AG08395 (cell line): Measurements from ENCODE around the gene CLCN2.
A peak's percentile ranks its signal among the peaks of the same experiment; 100 is the strongest.

Experiments used
- DNase-seq: peaks from one replicate; pipeline ENCODE4 v3.0.0; 2012; ENCODE audit warnings: mixed read lengths, low spot score

CLCN2 gene

GRCh38 chr3:184361532-184361931, at the start of gene CLCN2, which contains the start of gene POLR2H:
CLCN2 (minus strand) TSS chr3:184361605; CDS start chr3:184361479, 126 bp downstream.
POLR2H (plus strand) TSS chr3:184361710; CDS start chr3:184363493, 1,783 bp downstream.
- peak; percentile 64 for DNase-seq

GRCh38 chr3:184409946-184410500, 48.6 kb upstream of the CLCN2 start:
- DNase-seq = no peak

- no peak for DNase-seq
Observed at GRCh38 chr3:184409331-184409926, 48.0 kb upstream of the CLCN2 start.

DNA sequence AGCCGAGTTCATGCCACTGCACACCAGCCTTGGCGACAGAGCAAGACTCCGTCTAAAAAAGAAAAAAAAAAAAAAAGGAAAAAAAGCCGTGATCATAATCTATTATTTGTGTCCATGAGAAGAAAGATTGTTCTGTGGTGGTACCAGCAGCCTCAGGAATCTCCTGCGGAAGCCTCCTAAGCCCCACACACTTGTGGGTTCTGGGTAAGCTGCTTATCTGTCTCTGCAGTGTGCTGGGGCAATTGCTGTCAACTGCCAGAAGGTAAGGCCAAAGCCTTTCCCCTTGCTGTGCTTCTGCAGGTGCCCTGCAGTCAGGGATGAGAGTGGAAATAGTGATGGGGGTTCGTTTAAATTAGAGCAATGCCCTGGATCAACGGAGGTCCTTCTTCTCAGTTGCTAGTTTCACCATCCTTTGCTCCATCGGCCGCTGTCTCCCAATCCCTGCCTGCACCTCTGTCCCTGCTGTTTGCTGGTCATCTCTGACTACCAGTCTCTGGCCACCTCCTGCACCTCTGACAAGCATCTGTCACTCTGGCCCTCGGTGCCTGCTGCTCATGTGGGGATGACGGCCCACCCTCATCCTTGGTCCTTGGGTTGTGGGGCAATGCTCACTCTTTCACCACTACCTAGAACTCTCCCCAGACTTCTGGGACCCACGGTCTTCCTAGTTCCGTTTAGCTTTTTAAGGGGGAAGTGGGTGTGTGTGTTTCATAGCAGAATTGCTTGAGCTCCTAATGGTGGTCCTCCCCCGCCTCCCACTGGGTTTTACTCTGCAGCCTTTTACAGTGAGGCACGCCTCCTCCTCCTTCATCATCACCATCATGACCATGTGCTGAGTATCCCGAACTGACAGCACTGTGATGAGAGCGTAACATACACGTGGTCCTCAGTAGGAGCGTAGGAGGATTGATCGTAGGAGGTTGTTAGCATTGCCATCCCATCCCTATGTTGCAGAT, 43.9 kb upstream of the CLCN2 start:
- DNase-seq = no peak

GRCh38 chr3:184399410-184399809, 38.0 kb upstream of the CLCN2 start:
- DNase-seq = peak; percentile 92

- DNase-seq = no peak
Observed at GRCh38 chr3:184395320-184395660, 33.9 kb upstream of the CLCN2 start.

GRCh38 chr3:184391266-184391665, 29.9 kb upstream of the CLCN2 start:
- no peak for DNase-seq

DNA sequence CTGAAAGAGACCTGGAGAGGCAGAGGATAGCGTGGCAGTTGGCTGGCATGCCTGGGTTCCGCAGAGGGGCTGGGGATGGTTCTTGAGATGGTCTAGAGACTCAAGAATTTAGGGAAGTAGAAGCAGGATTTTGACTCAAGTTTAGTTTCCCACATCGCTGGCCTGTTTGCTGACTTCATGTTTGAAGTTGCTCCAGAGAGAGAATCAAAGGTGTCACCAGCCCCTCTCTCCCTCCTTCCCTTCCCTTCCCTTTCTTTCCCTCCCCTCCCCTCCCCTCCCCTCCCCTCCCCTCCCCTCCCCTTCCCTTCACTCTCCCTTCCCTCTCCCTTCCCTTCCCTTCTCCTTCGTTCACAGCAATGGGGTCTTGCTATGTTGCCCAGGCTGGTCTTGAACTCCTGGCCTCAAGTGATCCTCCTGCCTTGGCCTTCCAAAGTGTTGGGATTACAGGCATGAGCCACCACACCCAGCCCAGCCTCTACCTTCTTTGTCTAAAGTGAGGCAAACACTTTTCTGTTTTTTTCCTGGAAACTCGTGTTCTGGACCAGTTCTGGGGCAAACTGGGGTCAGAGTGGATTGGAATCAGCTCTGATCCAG, 28.6 kb upstream of the CLCN2 start:
- no peak for DNase-seq

DNA sequence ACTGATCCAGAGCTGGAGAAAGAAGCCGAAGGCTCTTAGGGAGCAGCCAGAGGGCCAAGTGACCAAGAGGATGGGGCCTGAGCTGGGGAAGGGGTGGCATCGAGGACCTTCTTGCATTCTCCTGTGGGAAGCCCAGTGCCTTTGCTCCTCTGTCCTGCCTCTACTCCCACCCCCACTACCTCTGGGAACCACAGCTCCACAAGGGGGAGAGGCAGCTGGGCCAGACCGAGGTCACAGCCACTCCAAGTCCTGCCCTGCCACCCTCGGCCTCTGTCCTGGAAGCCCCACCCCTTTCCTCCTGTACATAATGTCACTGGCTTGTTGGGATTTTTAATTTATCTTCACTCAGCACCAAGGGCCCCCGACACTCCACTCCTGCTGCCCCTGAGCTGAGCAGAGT, 28.0 kb upstream of the CLCN2 start:
- no peak for DNase-seq

DNA sequence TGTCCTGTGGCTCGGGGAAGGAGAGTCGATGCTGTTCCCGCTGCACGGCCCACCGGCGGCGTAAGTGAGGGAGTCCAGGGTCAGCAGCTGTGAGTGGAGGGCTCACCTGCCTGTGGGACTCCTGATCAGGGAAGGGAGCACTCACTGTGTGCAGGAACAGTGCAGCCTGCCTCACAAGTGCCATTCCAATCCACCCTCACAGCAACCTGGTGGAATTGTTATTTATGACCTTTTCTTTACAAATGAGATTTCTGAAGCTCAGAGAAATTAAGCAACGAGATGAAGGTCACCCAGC, 27.5 kb upstream of the CLCN2 start:
- DNase-seq = no peak

DNA sequence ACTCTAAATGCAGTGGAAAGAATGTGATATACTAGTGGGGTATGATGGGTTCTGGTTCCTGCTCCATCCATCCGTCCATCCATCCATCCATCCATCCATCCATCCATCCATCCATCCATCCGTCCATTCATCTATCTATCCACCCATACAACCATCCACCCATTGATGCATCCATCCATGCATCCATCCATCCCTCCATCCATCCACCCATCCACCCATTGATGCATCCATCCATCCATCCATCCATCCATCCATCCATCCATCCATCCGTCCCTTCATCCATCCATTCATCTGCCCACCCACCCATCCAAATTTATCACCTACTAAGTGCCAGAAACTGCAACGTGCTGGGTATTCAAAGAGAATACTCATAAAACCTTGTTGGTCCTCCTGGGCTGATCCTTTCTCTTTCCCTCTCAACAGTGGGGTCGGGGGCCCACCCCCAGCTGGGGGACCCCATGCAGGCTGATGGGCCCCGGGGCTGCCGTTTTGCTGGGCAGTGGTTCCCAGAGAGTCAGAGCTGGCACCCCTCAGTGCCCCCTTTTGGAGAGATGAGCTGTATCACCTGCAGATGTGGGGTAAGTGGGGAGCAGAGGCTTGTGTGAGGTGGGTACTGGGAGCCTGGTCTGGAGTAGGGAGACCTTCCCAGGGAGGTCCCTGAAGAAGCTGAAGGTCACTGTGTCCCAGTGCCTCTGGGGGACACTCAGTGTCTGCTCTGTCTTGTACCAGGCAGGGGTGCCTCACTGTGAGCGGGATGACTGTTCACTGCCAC, 26.9 kb upstream of the CLCN2 start:
- no peak for DNase-seq

DNA sequence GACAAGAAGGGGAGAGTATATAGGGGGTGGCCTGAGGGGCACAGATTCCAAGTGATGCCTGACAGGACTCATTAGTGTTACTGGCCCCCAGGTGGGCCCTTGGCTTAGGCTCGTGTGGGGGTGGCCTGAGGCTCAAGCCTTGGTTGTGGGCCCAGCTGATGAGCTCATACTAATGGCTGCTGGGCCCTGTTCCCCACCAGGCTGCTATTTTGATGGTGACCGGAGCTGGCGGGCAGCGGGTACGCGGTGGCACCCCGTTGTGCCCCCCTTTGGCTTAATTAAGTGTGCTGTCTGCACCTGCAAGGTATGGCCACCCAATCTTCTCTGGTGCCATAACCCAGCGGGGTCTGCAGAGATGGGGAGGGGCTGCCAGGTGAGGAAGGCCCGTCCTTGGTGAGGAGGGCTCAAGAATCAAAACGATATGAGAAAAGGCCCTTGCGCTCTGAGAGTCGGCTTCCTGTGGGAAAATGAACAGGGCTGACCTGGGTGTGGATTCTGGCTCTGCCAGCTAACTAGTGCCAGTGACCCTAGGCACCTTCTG, 25.8 kb upstream of the CLCN2 start:
- no peak for DNase-seq

- no peak for DNase-seq
Observed at GRCh38 chr3:184386047-184386806, 24.8 kb upstream of the CLCN2 start.

DNA sequence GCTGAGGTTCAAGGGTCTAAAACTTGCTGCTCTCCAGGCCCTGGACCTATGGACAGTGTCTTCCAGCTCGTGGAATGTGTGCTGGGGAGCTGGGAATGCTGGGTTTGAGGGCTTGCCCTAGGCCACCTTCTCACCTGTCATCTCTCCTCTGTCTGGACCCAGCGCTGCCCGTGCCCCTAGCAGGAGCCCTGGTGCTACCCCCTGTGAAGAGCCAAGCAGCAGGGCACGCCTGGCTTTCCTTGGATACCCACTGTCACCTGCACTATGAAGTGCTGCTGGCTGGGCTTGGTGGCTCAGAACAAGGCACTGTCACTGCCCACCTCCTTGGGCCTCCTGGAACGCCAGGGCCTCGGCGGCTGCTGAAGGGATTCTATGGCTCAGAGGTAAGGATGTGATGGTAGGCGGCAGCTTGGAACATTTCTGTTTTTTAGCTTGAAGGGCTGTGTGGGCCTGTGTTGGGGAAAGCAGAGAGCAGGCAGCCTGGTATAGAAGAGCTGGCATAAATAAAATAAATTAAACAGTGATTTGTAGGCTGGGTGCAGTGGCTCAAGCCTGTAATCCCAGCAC, 23.5 kb upstream of the CLCN2 start:
- DNase-seq = no peak

DNA sequence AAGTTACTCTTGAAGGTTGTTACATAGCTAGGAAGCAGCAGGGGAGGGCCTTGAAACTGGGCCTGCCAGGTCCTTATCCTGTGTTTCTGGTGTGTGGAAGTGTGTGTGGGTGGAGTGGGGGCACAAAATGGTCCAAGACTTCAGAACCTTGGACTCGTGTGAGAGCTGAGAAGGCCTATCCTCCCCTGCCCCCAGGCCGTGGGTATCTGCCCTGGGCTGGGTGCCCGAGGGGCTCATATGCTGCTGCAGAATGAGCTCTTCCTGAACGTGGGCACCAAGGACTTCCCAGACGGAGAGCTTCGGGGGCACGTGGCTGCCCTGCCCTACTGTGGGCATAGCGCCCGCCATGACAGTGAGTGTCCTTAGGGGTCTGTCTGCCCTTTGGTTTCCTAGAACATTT, 22.9 kb upstream of the CLCN2 start:
- no peak for DNase-seq

DNA sequence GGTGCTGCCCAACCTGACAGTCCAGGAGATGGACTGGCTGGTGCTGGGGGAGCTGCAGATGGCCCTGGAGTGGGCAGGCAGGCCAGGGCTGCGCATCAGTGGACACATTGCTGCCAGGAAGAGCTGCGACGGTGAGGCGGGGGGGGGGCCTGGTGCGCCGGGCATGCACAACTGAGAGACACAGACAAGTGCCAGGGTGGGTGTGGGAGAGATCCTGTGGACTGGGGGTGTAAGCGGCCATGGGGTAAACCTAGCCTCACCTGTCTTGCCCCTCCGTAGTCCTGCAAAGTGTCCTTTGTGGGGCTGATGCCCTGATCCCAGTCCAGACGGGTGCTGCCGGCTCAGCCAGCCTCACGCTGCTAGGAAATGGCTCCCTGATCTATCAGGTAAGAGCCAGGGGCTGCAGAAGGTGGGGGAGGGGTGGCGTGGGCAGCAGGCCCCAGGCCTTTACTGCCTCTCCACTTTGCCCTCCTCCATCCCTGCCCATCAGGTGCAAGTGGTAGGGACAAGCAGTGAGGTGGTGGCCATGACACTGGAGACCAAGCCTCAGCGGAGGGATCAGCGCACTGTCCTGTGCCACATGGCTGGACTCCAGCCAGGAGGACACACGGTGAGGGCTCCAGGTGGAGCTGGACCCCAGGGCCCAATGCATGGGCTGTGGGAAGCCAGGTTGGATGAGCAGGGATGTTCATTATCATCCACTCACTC, 21.8 kb upstream of the CLCN2 start:
- no peak for DNase-seq

DNA sequence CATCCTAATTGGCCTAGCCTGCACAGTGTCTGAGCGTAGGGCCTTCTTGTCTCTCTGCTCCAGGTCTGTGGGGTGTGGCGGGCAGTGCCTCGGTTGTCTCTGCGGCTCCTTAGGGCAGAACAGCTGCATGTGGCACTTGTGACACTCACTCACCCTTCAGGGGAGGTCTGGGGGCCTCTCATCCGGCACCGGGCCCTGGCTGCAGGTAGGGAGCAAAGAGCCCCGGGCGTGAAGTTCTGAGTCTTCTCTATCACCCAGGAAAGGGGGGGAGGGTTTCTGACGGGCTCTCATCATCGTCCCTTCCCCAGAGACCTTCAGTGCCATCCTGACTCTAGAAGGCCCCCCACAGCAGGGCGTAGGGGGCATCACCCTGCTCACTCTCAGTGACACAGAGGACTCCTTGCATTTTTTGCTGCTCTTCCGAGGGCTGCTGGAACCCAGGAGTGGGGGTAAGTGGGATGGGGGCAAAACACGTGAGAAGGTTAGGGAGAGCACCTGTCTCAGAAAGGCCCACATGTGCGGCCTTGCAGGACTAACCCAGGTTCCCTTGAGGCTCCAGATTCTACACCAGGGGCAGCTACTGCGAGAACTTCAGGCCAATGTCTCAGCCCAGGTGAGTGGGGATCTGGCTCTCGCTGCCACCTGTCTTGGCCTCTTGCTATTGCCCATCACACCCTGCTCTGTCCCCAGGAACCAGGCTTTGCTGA, 21.1 kb upstream of the CLCN2 start:
- DNase-seq = no peak

GRCh38 chr3:184381261-184382224, 20.1 kb upstream of the CLCN2 start:
- DNase-seq = no peak
